ENCODE measurements around the gene TMEM255A.

TMEM255A gene

DNA sequence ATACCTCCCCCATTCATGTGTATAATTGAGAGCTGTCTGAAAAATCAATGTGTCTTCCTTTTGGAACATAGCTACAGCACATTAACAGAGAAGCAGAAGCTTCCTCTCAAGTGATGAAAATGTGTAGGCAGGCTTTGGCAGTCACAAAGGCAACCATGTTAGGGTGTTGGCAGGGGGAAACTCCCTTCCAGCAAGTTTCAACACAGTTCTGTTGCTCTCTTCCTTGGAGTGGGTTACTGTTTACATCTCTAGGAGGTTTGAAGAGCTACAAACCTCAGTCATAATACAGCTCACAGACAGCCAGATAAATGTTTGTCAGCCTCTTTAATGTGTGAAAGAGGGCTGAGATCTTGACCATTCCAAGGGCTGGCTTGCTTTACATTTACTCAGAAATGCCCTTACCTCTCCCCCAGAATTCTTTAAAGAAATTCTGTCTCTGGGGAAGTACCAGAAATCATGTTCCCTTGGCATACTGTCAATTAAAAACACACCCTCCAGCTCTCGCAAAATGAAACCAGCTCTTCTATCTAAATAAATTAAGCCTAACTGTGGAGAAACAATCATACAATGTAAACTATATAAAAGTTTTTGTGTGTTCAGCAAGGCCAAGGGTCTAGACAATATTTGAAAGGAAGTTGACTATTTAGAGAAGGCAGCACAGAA lies 41.8 kb downstream of the TMEM255A start:
- no peak for DNase-seq (ENCODE audit: low read depth in 1 of 2, low spot score in 1 of 2)
- Histone ChIP-seq H3K27ac (replicated peaks) (no peak overlapping the region), H3K27me3 (ENCODE audit: insufficient read depth, poor library complexity, severe bottlenecking) (no peaks in the 10 kb centered on the region), H3K4me3 (replicated peaks; ENCODE audit: insufficient read depth, low read length) (no peak overlapping the region)
- TF ChIP-seq POLR2AphosphoS5 (IDR thresholded peaks at IDR 0.05; ENCODE audit: low read depth), result no peak
- TF ChIP-seq SPI1 (IDR thresholded peaks at IDR 0.05; ENCODE audit: borderline replicate concordance, low read depth), result no peak
- TF ChIP-seq, protein P1, sequence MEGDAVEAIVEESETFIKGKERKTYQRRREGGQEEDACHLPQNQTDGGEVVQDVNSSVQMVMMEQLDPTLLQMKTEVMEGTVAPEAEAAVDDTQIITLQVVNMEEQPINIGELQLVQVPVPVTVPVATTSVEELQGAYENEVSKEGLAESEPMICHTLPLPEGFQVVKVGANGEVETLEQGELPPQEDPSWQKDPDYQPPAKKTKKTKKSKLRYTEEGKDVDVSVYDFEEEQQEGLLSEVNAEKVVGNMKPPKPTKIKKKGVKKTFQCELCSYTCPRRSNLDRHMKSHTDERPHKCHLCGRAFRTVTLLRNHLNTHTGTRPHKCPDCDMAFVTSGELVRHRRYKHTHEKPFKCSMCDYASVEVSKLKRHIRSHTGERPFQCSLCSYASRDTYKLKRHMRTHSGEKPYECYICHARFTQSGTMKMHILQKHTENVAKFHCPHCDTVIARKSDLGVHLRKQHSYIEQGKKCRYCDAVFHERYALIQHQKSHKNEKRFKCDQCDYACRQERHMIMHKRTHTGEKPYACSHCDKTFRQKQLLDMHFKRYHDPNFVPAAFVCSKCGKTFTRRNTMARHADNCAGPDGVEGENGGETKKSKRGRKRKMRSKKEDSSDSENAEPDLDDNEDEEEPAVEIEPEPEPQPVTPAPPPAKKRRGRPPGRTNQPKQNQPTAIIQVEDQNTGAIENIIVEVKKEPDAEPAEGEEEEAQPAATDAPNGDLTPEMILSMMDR (IDR thresholded peaks at IDR 0.05; ENCODE audit: insufficient read depth, low read length), result no peak
- TF ChIP-seq, protein P2, sequence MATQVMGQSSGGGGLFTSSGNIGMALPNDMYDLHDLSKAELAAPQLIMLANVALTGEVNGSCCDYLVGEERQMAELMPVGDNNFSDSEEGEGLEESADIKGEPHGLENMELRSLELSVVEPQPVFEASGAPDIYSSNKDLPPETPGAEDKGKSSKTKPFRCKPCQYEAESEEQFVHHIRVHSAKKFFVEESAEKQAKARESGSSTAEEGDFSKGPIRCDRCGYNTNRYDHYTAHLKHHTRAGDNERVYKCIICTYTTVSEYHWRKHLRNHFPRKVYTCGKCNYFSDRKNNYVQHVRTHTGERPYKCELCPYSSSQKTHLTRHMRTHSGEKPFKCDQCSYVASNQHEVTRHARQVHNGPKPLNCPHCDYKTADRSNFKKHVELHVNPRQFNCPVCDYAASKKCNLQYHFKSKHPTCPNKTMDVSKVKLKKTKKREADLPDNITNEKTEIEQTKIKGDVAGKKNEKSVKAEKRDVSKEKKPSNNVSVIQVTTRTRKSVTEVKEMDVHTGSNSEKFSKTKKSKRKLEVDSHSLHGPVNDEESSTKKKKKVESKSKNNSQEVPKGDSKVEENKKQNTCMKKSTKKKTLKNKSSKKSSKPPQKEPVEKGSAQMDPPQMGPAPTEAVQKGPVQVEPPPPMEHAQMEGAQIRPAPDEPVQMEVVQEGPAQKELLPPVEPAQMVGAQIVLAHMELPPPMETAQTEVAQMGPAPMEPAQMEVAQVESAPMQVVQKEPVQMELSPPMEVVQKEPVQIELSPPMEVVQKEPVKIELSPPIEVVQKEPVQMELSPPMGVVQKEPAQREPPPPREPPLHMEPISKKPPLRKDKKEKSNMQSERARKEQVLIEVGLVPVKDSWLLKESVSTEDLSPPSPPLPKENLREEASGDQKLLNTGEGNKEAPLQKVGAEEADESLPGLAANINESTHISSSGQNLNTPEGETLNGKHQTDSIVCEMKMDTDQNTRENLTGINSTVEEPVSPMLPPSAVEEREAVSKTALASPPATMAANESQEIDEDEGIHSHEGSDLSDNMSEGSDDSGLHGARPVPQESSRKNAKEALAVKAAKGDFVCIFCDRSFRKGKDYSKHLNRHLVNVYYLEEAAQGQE (IDR thresholded peaks at IDR 0.05; ENCODE audit: insufficient replicate concordance, low read depth), result no peak
- no peak for TF ChIP-seq GABPA (IDR thresholded peaks at IDR 0.05; ENCODE audit: low read depth)

DNA sequence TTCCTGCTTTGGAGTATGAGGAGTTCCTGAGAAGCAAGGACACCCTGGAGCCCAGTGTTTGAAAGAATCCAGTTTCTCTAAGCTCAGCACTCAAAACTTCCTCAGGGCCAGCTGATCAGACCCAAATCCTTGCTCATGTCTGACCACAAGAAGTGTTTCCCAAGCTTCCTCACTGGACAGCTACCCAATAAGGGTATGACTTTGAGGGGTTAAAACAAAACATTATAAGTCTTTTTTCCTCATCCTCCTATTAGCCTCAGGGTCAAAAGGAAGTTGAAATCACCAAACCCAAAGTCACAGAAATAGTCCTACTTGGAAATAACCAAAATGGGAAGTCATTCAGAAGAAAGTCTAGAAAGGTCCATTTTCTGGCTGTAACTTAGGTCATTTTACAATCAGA lies 46.9 kb downstream of the TMEM255A start:
- Histone ChIP-seq H3K4me3 (replicated peaks; ENCODE audit: insufficient read depth, low read length) (no peak overlapping the region), H3K27ac (replicated peaks) (no peak overlapping the region), H3K27me3 (ENCODE audit: insufficient read depth, poor library complexity, severe bottlenecking) (no peaks in the 10 kb centered on the region)
- TF ChIP-seq, protein P1 (IDR thresholded peaks at IDR 0.05; ENCODE audit: insufficient read depth, low read length), result no peak
- TF ChIP-seq, protein P2 (IDR thresholded peaks at IDR 0.05; ENCODE audit: insufficient replicate concordance, low read depth), result no peak
- no peak for TF ChIP-seq GABPA (IDR thresholded peaks at IDR 0.05; ENCODE audit: low read depth)
- TF ChIP-seq SPI1 (IDR thresholded peaks at IDR 0.05; ENCODE audit: borderline replicate concordance, low read depth), result no peak
- TF ChIP-seq POLR2AphosphoS5 (IDR thresholded peaks at IDR 0.05; ENCODE audit: low read depth), result no peak
- no peak for DNase-seq (ENCODE audit: low read depth in 1 of 2, low spot score in 1 of 2)

DNA sequence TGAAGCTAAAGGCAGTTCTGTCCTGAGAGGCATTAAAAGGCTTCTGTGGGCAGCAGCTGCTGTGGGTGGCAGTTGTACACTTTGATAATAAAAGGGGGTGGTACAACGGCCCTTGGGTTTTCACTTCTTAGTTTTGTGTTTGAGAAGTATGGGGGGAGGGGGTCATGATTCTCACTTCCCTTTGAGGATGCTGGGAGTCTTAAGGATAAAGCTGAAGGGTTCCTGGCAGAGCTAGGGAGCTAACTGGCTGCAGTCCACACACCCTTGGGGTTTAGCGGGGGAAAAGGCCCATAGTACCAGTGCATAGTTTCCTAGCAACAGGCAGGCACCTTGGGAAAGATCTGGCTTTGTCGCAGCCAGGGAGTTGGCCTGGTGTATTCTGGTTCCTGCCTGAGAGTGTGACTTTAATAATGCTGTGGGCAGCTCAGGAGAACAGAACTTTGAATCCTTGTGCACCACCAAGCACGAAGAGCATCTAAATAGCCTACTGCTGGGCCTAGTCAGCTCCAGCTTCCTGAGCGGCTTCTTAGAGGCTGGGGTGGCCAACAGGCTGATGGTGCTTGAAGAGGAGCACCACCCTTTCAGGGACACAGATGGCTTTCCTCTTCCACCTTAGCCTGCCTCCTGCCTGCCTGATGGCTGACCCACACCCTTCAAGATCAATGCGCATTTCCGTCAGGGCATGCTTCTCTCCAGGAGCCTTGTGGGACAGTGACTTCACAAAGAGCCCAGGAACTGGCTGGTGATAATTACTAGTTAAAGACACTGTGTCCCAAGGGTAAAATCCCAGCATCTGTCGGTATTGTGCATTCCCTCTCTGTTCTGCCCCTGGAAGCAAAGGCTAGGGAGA lies 48.2 kb downstream of the TMEM255A start:
- TF ChIP-seq, protein P2 (IDR thresholded peaks at IDR 0.05; ENCODE audit: insufficient replicate concordance, low read depth), result no peak
- TF ChIP-seq, protein P1 (IDR thresholded peaks at IDR 0.05; ENCODE audit: insufficient read depth, low read length), result no peak
- TF ChIP-seq GABPA (IDR thresholded peaks at IDR 0.05; ENCODE audit: low read depth) (no peak), POLR2AphosphoS5 (IDR thresholded peaks at IDR 0.05; ENCODE audit: low read depth) (no peak), SPI1 (IDR thresholded peaks at IDR 0.05; ENCODE audit: borderline replicate concordance, low read depth) (no peak)
- DNase-seq (ENCODE audit: low read depth in 1 of 2, low spot score in 1 of 2), result no peak
- H3K4me3 ChIP-seq (replicated peaks; ENCODE audit: insufficient read depth, low read length), result no peak overlapping the region
- no peak overlapping the region for H3K27ac ChIP-seq (replicated peaks)
- no peaks in the 10 kb centered on the region for H3K27me3 ChIP-seq (ENCODE audit: insufficient read depth, poor library complexity, severe bottlenecking)
